ENCODE data around the gene TESPA1. TPM values are rescaled to one million over a fixed set of nuclear protein-coding genes. Genes with fewer than 3 reads are reported as not detected.
"Not testable (repeated sequence)": the region's sequence is repeated elsewhere in the genome, so short reads cannot be mapped to it uniquely, and the experiment has no call there.

TESPA1 gene
- total RNA-seq, 1 experiment from 2014 or later, result not detected

GRCh38 chr12:54945082-54945481 is 39.5 kb downstream of the TESPA1 start:
- H3K9me3 ChIP-seq, result no peaks in the 10 kb centered on the region
- Mint-ChIP-seq H3K9me3 (ENCODE audit: unreplicated experiment) (no peaks in the 10 kb centered on the region), H3K4me3 (ENCODE audit: unreplicated experiment) (no peak overlapping the region), H3K27ac (ENCODE audit: unreplicated experiment) (no peak overlapping the region), H3K27me3 (ENCODE audit: insufficient read depth, unreplicated experiment) (peaks cover 20% of the 10 kb centered on the region), H3K36me3 (ENCODE audit: insufficient read depth, unreplicated experiment) (no peaks in the 10 kb centered on the region), H3K4me1 (ENCODE audit: low read depth, unreplicated experiment) (no peaks in the 10 kb centered on the region)
- CTCF ChIA-PET, result no interaction called here
- no peaks in the 10 kb centered on the region for H3K4me1 ChIP-seq
- intact Hi-C loops (cut with micrococcal nuclease; ENCODE audit: unreplicated experiment), result no loop called here
- TF ChIP-seq CTCF (IDR thresholded peaks at IDR 0.05; ENCODE audit: insufficient read depth in 1 of 2, low read depth in 1 of 2, low read length in 1 of 2, severe bottlenecking in 1 of 2, unreplicated experiment in 1 of 2), result no peak
- H3K36me3 ChIP-seq (ENCODE audit: control insufficient read depth, insufficient read depth, low read length), result no peaks in the 10 kb centered on the region
- H3K27me3 ChIP-seq (replicated peaks; ENCODE audit: control insufficient read depth, insufficient read depth, low read length), result no peaks in the 10 kb centered on the region
- POLR2A ChIA-PET, result no interaction called here
- BruUV-seq (replicated peaks), result no TSS peak
- H3K4me3 ChIP-seq (ENCODE audit: low read depth, low read length), result no peak overlapping the region
- DNase-seq, result no peak

GRCh38 chr12:54943292-54943691 is 41.3 kb downstream of the TESPA1 start:
- BruUV-seq (replicated peaks); POLR2A ChIA-PET: not testable (repeated sequence)

GRCh38 chr12:54941659-54942058 is 42.9 kb downstream of the TESPA1 start:
- H3K9me3 Mint-ChIP-seq (ENCODE audit: unreplicated experiment), result no peaks in the 10 kb centered on the region
- DNase-seq, result no peak
- no peak overlapping the region for H3K4me3 ChIP-seq (ENCODE audit: low read depth, low read length)
- no peaks in the 10 kb centered on the region for H3K27me3 ChIP-seq (replicated peaks; ENCODE audit: control insufficient read depth, insufficient read depth, low read length)
- no peaks in the 10 kb centered on the region for H3K36me3 Mint-ChIP-seq (ENCODE audit: insufficient read depth, unreplicated experiment)
- peaks cover 15% of the 10 kb centered on the region for H3K27me3 Mint-ChIP-seq (ENCODE audit: insufficient read depth, unreplicated experiment)
- H3K4me3 Mint-ChIP-seq (ENCODE audit: unreplicated experiment), result no peak overlapping the region
- ChIA-PET CTCF (no interaction called here), POLR2A (no interaction called here)
- no peaks in the 10 kb centered on the region for H3K9me3 ChIP-seq
- intact Hi-C loops (cut with micrococcal nuclease; ENCODE audit: unreplicated experiment), result no loop called here
- H3K4me1 ChIP-seq, result no peaks in the 10 kb centered on the region
- H3K4me1 Mint-ChIP-seq (ENCODE audit: low read depth, unreplicated experiment), result no peaks in the 10 kb centered on the region
- BruUV-seq (replicated peaks), result no TSS peak
- no peak overlapping the region for H3K27ac Mint-ChIP-seq (ENCODE audit: unreplicated experiment)
- no peak for TF ChIP-seq CTCF (IDR thresholded peaks at IDR 0.05; ENCODE audit: insufficient read depth in 1 of 2, low read depth in 1 of 2, low read length in 1 of 2, severe bottlenecking in 1 of 2, unreplicated experiment in 1 of 2)
- H3K36me3 ChIP-seq (ENCODE audit: control insufficient read depth, insufficient read depth, low read length), result no peaks in the 10 kb centered on the region

More at GRCh38 chr12:54943292-54943691, 41.3 kb downstream of the TESPA1 start:
- peaks cover 20% of the 10 kb centered on the region for H3K27me3 Mint-ChIP-seq (ENCODE audit: insufficient read depth, unreplicated experiment)
- H3K4me1 Mint-ChIP-seq (ENCODE audit: low read depth, unreplicated experiment); intact Hi-C loops (cut with micrococcal nuclease; ENCODE audit: unreplicated experiment); DNase-seq; H3K4me1 ChIP-seq; H3K4me3 Mint-ChIP-seq (ENCODE audit: unreplicated experiment); H3K36me3 ChIP-seq (ENCODE audit: control insufficient read depth, insufficient read depth, low read length); H3K9me3 ChIP-seq; H3K27ac Mint-ChIP-seq (ENCODE audit: unreplicated experiment); CTCF ChIA-PET; H3K36me3 Mint-ChIP-seq (ENCODE audit: insufficient read depth, unreplicated experiment); H3K4me3 ChIP-seq (ENCODE audit: low read depth, low read length); H3K27me3 ChIP-seq (replicated peaks; ENCODE audit: control insufficient read depth, insufficient read depth, low read length); H3K9me3 Mint-ChIP-seq (ENCODE audit: unreplicated experiment): not testable (repeated sequence)

GRCh38 chr12:54940727-54941315 is 43.7 kb downstream of the TESPA1 start:
- H3K4me1 ChIP-seq, result no peaks in the 10 kb centered on the region
- Mint-ChIP-seq H3K9me3 (ENCODE audit: unreplicated experiment) (no peaks in the 10 kb centered on the region), H3K36me3 (ENCODE audit: insufficient read depth, unreplicated experiment) (no peaks in the 10 kb centered on the region)

More at GRCh38 chr12:54940727-54941315, 43.7 kb downstream of the TESPA1 start:
- Histone ChIP-seq H3K9me3 (no peaks in the 10 kb centered on the region), H3K27me3 (replicated peaks; ENCODE audit: control insufficient read depth, insufficient read depth, low read length) (no peaks in the 10 kb centered on the region), H3K36me3 (ENCODE audit: control insufficient read depth, insufficient read depth, low read length) (no peaks in the 10 kb centered on the region), H3K4me3 (ENCODE audit: low read depth, low read length) (no peak overlapping the region)
- no TSS peak for BruUV-seq (replicated peaks)
- no peak for DNase-seq
- Mint-ChIP-seq H3K4me3 (ENCODE audit: unreplicated experiment) (no peak overlapping the region), H3K4me1 (ENCODE audit: low read depth, unreplicated experiment) (no peaks in the 10 kb centered on the region), H3K27ac (ENCODE audit: unreplicated experiment) (no peak overlapping the region), H3K27me3 (ENCODE audit: insufficient read depth, unreplicated experiment) (peaks cover 12% of the 10 kb centered on the region)
- intact Hi-C loops (cut with micrococcal nuclease; ENCODE audit: unreplicated experiment), result no loop called here
- TF ChIP-seq CTCF (IDR thresholded peaks at IDR 0.05; ENCODE audit: insufficient read depth in 1 of 2, low read depth in 1 of 2, low read length in 1 of 2, severe bottlenecking in 1 of 2, unreplicated experiment in 1 of 2), result no peak
- CTCF ChIA-PET, result no interaction called here
- POLR2A ChIA-PET, result no interaction called here
